Activated CD4-positive, alpha-beta T cell treated with anti-CD3 and anti-CD28 coated beads, Interleukin-2, amount 10 ng/mL, durations not matched to agents 7 days and 5 days (primary cell): Measurements from ENCODE around the gene PBX1. TPM values are rescaled to one million over a fixed set of nuclear protein-coding genes. Genes with fewer than 3 reads are reported as not detected.

ENCODE experiments used
- CTCF ChIA-PET: fragments of 350-600 bp; sonication (Branson Sonifier 250); formaldehyde crosslinking; loops from one replicate; lab custom pipeline; 2021; ENCODE audit warnings: antibody characterized with exemption; lab: Charles Lee
- POLR2A ChIA-PET: fragments of 350-600 bp; sonication (Branson Sonifier 250); formaldehyde crosslinking; loops from one replicate; lab custom pipeline; 2021; ENCODE audit warnings: antibody characterized with exemption; lab: Charles Lee
- DNase-seq: peaks from one replicate; pipeline ENCODE4 v3.0.0-alpha.2; 2020
- H3K27ac Mint-ChIP-seq: one replicate; pipeline ENCODE4 v1.8.0; 2021; ENCODE audit warnings: mild to moderate bottlenecking, moderate library complexity, mixed read lengths
- H3K27me3 Mint-ChIP-seq: one replicate; pipeline ENCODE4 v1.8.0; 2021; ENCODE audit warnings: mixed read lengths
- H3K36me3 Mint-ChIP-seq: one replicate; pipeline ENCODE4 v1.8.0; 2021; ENCODE audit warnings: low read depth, mixed read lengths
- H3K4me1 Mint-ChIP-seq: one replicate; pipeline ENCODE4 v1.8.0; 2021; ENCODE audit warnings: mixed read lengths
- H3K4me3 Mint-ChIP-seq: one replicate; pipeline ENCODE4 v1.8.0; 2021; ENCODE audit warnings: mild to moderate bottlenecking, moderate library complexity, mixed read lengths
- H3K9me3 Mint-ChIP-seq: one replicate; pipeline ENCODE4 v1.8.0; 2021; ENCODE audit warnings: mixed read lengths
- total RNA-seq, 2 experiments: library from RNA; stranded (reverse); gene quantifications; one replicate each; pipeline ENCODE4 v1.2.3, GENCODE V29; 2021

Gene PBX1
- total RNA-seq, 2 experiments from 2014 or later: 0.12 to 0.15 TPM

DNA sequence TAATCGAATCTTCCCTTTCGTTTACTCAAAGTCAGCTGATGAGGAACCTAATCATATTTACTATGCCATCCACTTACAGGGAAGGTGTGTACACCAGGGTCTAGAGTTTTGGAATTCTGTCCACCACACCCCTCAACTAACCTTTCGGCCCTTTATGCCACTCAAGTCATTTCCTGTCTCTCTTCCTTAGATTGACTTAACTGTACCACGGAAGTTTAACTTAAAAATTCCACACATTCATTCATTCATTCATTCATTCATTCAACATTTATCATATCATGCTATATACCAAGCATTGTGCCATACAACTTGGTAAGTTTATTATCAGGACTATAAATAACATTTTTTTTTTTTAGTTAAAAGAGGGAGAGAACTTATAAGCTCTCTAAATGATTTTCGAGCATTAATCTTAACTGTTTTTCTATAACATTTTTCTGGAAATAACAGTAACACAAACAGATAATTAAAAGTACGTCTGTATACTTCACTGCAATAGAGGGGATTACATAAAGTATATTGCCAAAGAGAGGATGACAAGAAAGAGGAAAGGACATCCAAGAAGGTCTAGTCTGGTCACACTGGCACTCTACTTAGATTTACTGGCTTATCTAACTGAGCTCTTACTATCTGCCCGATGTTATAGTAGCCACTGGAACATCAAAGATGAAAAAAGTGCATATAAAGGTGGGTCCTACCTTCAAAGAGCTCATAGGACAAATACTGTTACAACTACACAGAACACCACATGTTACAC, 243.7 kb downstream of the PBX1 start:
- Mint-ChIP-seq H3K4me3 (no peak overlapping the region), H3K36me3 (no peaks in the 10 kb centered on the region)
- CTCF ChIA-PET: no interaction called here

GRCh38 chr1:164803366-164803765, 244.4 kb downstream of the PBX1 start:
- no peaks in the 10 kb centered on the region for H3K36me3 Mint-ChIP-seq
- ChIA-PET POLR2A (no interaction called here), CTCF (no interaction called here)
- H3K9me3 Mint-ChIP-seq: no peaks in the 10 kb centered on the region
- no peak for DNase-seq
- no peaks in the 10 kb centered on the region for H3K27me3 Mint-ChIP-seq
- no peaks in the 10 kb centered on the region for H3K4me1 Mint-ChIP-seq
- no peak overlapping the region for H3K27ac Mint-ChIP-seq
- H3K4me3 Mint-ChIP-seq: no peak overlapping the region

More for the DNA sequence above, 243.7 kb downstream of the PBX1 start:
- DNase-seq: no peak
- H3K27me3 Mint-ChIP-seq: no peaks in the 10 kb centered on the region
- POLR2A ChIA-PET: no interaction called here
- H3K27ac Mint-ChIP-seq: no peak overlapping the region
- no peaks in the 10 kb centered on the region for H3K4me1 Mint-ChIP-seq
- H3K9me3 Mint-ChIP-seq: no peaks in the 10 kb centered on the region

GRCh38 chr1:164804366-164804765, 245.4 kb downstream of the PBX1 start:
- no peak for DNase-seq
- Mint-ChIP-seq H3K27me3 (no peaks in the 10 kb centered on the region), H3K9me3 (no peaks in the 10 kb centered on the region), H3K27ac (no peak overlapping the region), H3K4me3 (no peak overlapping the region), H3K36me3 (no peaks in the 10 kb centered on the region), H3K4me1 (no peaks in the 10 kb centered on the region)
- ChIA-PET CTCF (no interaction called here), POLR2A (no interaction called here)

GRCh38 chr1:164805399-164805798, 246.4 kb downstream of the PBX1 start:
- CTCF ChIA-PET: no interaction called here
- H3K36me3 Mint-ChIP-seq: no peaks in the 10 kb centered on the region

DNA sequence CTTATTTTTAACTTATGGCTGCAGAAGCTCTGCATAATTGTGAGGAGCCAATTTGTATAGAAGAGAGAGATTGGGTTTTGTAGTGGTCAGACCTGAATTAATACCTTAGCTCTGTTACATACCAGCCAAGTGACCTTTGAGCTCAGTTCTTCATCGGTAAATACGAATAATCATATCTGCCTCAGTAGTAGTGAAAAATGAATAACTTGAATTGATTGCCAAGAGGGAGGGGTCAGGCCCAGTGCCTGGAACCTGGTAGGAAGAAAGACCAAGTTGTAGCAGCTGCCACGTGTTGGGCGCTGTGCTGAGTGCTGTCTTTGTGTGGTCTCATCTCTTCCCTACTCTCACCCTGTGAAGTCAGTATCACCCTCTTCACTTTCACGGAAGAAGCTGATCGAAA, 247.5 kb downstream of the PBX1 start:
- CTCF ChIA-PET: no interaction called here
- Mint-ChIP-seq H3K27ac (no peak overlapping the region), H3K4me1 (no peaks in the 10 kb centered on the region), H3K36me3 (no peaks in the 10 kb centered on the region), H3K9me3 (no peaks in the 10 kb centered on the region), H3K4me3 (no peak overlapping the region), H3K27me3 (no peaks in the 10 kb centered on the region)
- no peak for DNase-seq
- POLR2A ChIA-PET: interaction anchor here (0.7 kb wide), 1 partner anchor 29 kb away, joined by 3 read pairs; no protein-coding TSS in a partner anchor

More at GRCh38 chr1:164805399-164805798, 246.4 kb downstream of the PBX1 start:
- POLR2A ChIA-PET: no interaction called here
- no peaks in the 10 kb centered on the region for H3K9me3 Mint-ChIP-seq
- no peak overlapping the region for H3K27ac Mint-ChIP-seq
- no peak for DNase-seq
- H3K4me1 Mint-ChIP-seq: no peaks in the 10 kb centered on the region
- H3K27me3 Mint-ChIP-seq: no peaks in the 10 kb centered on the region
- no peak overlapping the region for H3K4me3 Mint-ChIP-seq

- Mint-ChIP-seq H3K9me3 (no peaks in the 10 kb centered on the region), H3K27me3 (no peaks in the 10 kb centered on the region), H3K36me3 (no peaks in the 10 kb centered on the region), H3K4me3 (no peak overlapping the region), H3K4me1 (no peaks in the 10 kb centered on the region), H3K27ac (no peak overlapping the region)
- no peak for DNase-seq
- ChIA-PET POLR2A (no interaction called here), CTCF (no interaction called here)
Measured at GRCh38 chr1:164813776-164814175, 254.8 kb downstream of the PBX1 start.

GRCh38 chr1:164821648-164822047, 262.7 kb downstream of the PBX1 start:
- DNase-seq: no peak
- ChIA-PET POLR2A (no interaction called here), CTCF (no interaction called here)
- Mint-ChIP-seq H3K4me1 (no peaks in the 10 kb centered on the region), H3K27ac (no peak overlapping the region), H3K27me3 (no peaks in the 10 kb centered on the region), H3K36me3 (no peaks in the 10 kb centered on the region), H3K4me3 (no peak overlapping the region), H3K9me3 (no peaks in the 10 kb centered on the region)

DNA sequence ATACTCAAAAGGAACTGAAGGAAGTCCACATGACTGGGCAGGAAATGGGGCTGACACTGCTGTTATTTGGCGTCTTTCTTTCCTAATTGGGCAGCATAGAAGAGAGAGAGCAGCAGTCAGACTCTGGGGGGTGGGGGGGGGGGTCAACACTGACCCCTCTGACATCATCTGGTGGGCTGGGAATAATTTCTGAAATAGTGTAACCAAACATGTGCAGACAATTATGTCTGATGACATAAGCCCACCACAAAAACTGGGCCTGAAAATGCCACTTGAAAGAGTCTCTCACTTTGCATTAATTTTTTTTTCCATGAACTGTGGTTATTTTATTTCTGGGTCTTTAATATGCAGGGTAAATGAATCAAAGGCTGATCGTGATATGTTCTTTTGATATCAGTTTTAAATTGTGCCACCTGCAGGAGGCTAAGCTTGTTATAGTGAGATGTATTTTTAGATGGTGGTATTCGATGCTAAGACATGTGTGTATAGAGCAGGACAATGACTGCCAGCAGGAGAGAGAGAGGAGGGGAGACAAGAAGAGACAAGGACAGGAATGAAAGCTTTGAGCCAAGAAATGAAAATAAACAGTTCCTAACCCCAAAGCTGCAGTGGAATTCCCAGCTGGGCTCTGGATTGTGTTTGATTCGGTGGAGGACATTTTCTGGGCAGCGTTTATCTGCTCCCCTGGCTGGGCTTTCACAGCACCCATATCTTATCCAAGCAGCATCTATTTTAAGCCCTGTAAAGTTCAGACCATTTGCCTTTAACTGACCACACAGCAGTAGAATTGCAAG, 264.7 kb downstream of the PBX1 start:
- Mint-ChIP-seq H3K4me1 (no peaks in the 10 kb centered on the region), H3K27ac (no peak overlapping the region), H3K4me3 (no peak overlapping the region), H3K9me3 (no peaks in the 10 kb centered on the region), H3K36me3 (no peaks in the 10 kb centered on the region), H3K27me3 (no peaks in the 10 kb centered on the region)
- CTCF ChIA-PET: no interaction called here
- POLR2A ChIA-PET: no interaction called here
- DNase-seq: no peak

DNA sequence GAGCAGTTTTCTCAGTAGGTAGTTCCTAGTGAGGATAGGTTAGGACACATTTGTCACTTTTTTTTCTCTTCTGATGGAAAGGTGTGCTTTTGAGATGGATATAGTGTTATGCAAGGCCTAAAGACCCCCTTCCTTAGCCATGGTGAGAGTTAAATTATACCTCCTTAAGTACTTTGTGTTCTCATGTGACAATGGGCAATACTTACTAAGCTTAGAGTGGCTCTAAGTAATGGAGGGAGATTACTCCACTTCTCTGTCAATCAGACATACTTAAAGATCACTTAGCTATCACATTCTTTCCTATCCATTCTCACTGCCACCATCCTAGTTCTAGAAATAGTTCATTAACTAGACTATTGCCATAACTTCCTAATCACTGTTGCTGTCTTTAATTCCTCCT, 265.6 kb downstream of the PBX1 start:
- Mint-ChIP-seq H3K27me3 (no peaks in the 10 kb centered on the region), H3K27ac (no peak overlapping the region), H3K9me3 (no peaks in the 10 kb centered on the region), H3K4me1 (no peaks in the 10 kb centered on the region), H3K36me3 (no peaks in the 10 kb centered on the region), H3K4me3 (no peak overlapping the region)
- CTCF ChIA-PET: no interaction called here
- DNase-seq: no peak
- POLR2A ChIA-PET: no interaction called here

DNA sequence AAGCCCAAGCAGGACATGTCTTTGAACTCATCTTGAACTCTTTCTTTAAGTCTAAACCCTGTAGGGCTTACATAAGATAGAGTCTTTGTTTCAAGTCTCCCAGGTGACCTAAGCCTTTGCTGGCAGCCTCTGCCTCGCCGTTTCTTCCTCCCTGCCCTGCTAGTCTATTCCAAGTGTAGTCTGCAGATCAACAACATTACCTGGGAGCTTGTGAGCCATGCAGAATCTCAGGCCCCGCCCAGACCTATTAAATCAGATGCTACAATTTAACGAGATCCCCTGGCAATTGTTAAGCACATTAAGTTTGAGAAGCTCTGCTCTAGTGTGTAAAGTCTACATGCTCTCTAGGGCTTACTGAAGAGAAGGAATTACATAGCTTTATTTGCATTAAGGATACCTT, 271.6 kb downstream of the PBX1 start:
- Mint-ChIP-seq H3K27ac (no peak overlapping the region), H3K4me3 (no peak overlapping the region), H3K36me3 (no peaks in the 10 kb centered on the region), H3K27me3 (no peaks in the 10 kb centered on the region), H3K9me3 (no peaks in the 10 kb centered on the region), H3K4me1 (no peaks in the 10 kb centered on the region)
- DNase-seq: no peak
- ChIA-PET CTCF (no interaction called here), POLR2A (no interaction called here)

- Mint-ChIP-seq H3K9me3 (no peaks in the 10 kb centered on the region), H3K4me3 (no peak overlapping the region), H3K4me1 (no peaks in the 10 kb centered on the region), H3K27ac (no peak overlapping the region), H3K36me3 (no peaks in the 10 kb centered on the region), H3K27me3 (no peaks in the 10 kb centered on the region)
- no peak for DNase-seq
- POLR2A ChIA-PET: no interaction called here
- CTCF ChIA-PET: no interaction called here
Measured at GRCh38 chr1:164834641-164835040, 275.7 kb downstream of the PBX1 start.

GRCh38 chr1:164836614-164837018, 277.6 kb downstream of the PBX1 start:
- ChIA-PET POLR2A (no interaction called here), CTCF (interaction anchor here (1.6 kb wide), 1 partner anchor 10 kb away, joined by 3 read pairs; no protein-coding TSS in a partner anchor)
- DNase-seq: no peak
- H3K9me3 Mint-ChIP-seq: no peaks in the 10 kb centered on the region
- no peak overlapping the region for H3K4me3 Mint-ChIP-seq
- no peaks in the 10 kb centered on the region for H3K36me3 Mint-ChIP-seq
- no peak overlapping the region for H3K27ac Mint-ChIP-seq
- no peaks in the 10 kb centered on the region for H3K4me1 Mint-ChIP-seq
- no peaks in the 10 kb centered on the region for H3K27me3 Mint-ChIP-seq

- H3K4me3 Mint-ChIP-seq: no peak overlapping the region
- no peak for DNase-seq
- H3K36me3 Mint-ChIP-seq: no peaks in the 10 kb centered on the region
- H3K9me3 Mint-ChIP-seq: no peaks in the 10 kb centered on the region
- no peaks in the 10 kb centered on the region for H3K4me1 Mint-ChIP-seq
- ChIA-PET CTCF (no interaction called here), POLR2A (no interaction called here)
- H3K27me3 Mint-ChIP-seq: no peaks in the 10 kb centered on the region
- no peak overlapping the region for H3K27ac Mint-ChIP-seq
Measured at GRCh38 chr1:164838786-164839185, 279.8 kb downstream of the PBX1 start.
